ENCODE data around the gene PKN3. TPM values are rescaled to one million over a fixed set of nuclear protein-coding genes. Genes with fewer than 3 reads are reported as not detected.
"Not testable (repeated sequence)": the region's sequence is repeated elsewhere in the genome, so short reads cannot be mapped to it uniquely, and the experiment has no call there.

The PKN3 gene
- total and polyA plus RNA-seq, 4 donors, result 0.61 to 4.2 (median 1.5) TPM

DNA sequence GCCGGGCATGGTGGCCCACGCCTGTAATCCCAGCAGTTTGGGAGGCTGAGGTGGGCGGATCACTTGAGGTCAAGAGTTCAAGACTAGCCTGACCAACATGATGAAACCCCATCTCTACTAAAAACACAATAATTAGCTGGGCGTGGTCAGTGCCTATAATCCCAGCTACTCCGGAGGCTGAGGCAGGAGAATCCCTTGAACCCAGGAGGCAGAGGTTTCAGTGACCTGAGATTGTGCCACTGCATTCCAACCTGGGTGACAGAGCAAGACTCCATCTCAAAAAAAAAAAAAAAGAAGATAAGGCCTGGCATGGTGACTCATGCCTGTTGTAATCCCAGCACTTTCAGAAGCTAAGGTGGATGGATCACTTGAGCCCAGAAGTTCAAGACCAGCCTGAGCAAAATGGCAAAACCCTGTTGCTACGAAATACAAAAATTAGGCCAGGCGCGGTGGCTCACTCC, 35.8 kb upstream of the PKN3 start:
- not testable (repeated sequence) for H3K27ac ChIP-seq (ENCODE audit: low read depth in 1 of 2, low read length in 2 of 2); H3K4me1 ChIP-seq (ENCODE audit: control insufficient read depth in 4 of 4, insufficient read depth in 4 of 4, low read length in 3 of 4); DNase-seq (ENCODE audit: low spot score); H3K36me3 ChIP-seq (ENCODE audit: control insufficient read depth in 4 of 4, insufficient read depth in 3 of 4, low read depth in 1 of 4, low read length in 3 of 4); H3K27me3 ChIP-seq (ENCODE audit: control insufficient read depth in 4 of 4, insufficient read depth in 4 of 4, low read length in 3 of 4); H3K4me3 ChIP-seq (ENCODE audit: low read depth in 1 of 3, low read length in 3 of 3); H3K9me3 ChIP-seq (ENCODE audit: control insufficient read depth in 4 of 4, low read length in 3 of 4); H3K9ac ChIP-seq (ENCODE audit: low read depth in 1 of 2, low read length in 2 of 2)
- 96% methylated on average over 8 of the region's 8 CpGs for WGBS

DNA sequence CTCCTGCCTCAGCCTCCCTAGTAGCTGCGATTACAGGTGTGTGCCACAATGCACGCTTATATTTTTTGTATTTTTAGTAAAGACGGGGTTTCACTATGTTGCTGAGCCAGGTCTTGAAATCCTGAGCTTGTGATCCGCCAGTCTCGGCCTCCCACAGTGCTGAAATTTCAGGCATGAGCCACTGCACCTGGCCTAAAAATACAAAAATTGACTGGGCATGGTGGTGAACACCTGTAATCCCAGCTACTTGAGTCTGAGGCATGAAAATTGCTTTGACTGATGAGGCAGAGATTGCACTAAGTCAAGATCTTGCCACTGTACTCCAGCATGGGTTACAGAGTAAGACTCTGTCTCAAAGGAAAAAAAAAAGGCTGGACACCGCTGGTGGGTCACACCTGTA, 32.5 kb upstream of the PKN3 start:
- Histone ChIP-seq H3K4me1 (ENCODE audit: control insufficient read depth in 4 of 4, insufficient read depth in 4 of 4, low read length in 3 of 4) (no peaks in the 10 kb centered on the region), H3K9ac (ENCODE audit: low read depth in 1 of 2, low read length in 2 of 2) (no peak overlapping the region), H3K36me3 (ENCODE audit: control insufficient read depth in 4 of 4, insufficient read depth in 3 of 4, low read depth in 1 of 4, low read length in 3 of 4) (no peaks in the 10 kb centered on the region)

GRCh38 chr9:128675382-128675781, 26.9 kb upstream of the PKN3 start:
- Histone ChIP-seq H3K9ac (ENCODE audit: low read depth in 1 of 2, low read length in 2 of 2) (no peak overlapping the region), H3K4me1 (ENCODE audit: control insufficient read depth in 4 of 4, insufficient read depth in 4 of 4, low read length in 3 of 4) (peaks cover 0 to 5% (median 0%) of the 10 kb centered on the region in 4 donors), H3K27me3 (ENCODE audit: control insufficient read depth in 4 of 4, insufficient read depth in 4 of 4, low read length in 3 of 4) (no peaks in the 10 kb centered on the region), H3K27ac (ENCODE audit: low read depth in 1 of 2, low read length in 2 of 2) (no peak overlapping the region), H3K4me3 (ENCODE audit: low read depth in 1 of 3, low read length in 3 of 3) (no peak overlapping the region), H3K9me3 (ENCODE audit: control insufficient read depth in 4 of 4, low read length in 3 of 4) (no peaks in the 10 kb centered on the region), H3K36me3 (ENCODE audit: control insufficient read depth in 4 of 4, insufficient read depth in 3 of 4, low read depth in 1 of 4, low read length in 3 of 4) (no peaks in the 10 kb centered on the region)
- no peak for DNase-seq (ENCODE audit: low spot score)
- 98% methylated on average over 4 of the region's 4 CpGs for WGBS
- no peak for TF ChIP-seq RXRA (IDR thresholded peaks at IDR 0.05)
- no peak for TF ChIP-seq ZBTB33 (IDR thresholded peaks at IDR 0.05)
- TF ChIP-seq HNF4G (IDR thresholded peaks at IDR 0.05), result no peak
- no peak for TF ChIP-seq HNF4A (conservative IDR thresholded peaks at IDR 0.05)
- no peak for TF ChIP-seq RAD21 (IDR thresholded peaks at IDR 0.05)
- TF ChIP-seq CTCF (IDR thresholded peaks at IDR 0.05; ENCODE audit: low read depth, low read length, missing input control), result no peak
- TF ChIP-seq, protein P1, sequence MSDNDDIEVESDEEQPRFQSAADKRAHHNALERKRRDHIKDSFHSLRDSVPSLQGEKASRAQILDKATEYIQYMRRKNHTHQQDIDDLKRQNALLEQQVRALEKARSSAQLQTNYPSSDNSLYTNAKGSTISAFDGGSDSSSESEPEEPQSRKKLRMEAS (IDR thresholded peaks at IDR 0.05), result no peak
- TF ChIP-seq YY1 (IDR thresholded peaks at IDR 0.05), result no peak
- TF ChIP-seq SP1 (IDR thresholded peaks at IDR 0.05), result no peak
- no peak for TF ChIP-seq JUND (IDR thresholded peaks at IDR 0.05)
- TF ChIP-seq GABPA (IDR thresholded peaks at IDR 0.05 in 1 of 2, conservative IDR thresholded peaks at IDR 0.05 in 1 of 2), result no peak
- TF ChIP-seq REST (IDR thresholded peaks at IDR 0.05), result no peak
- TF ChIP-seq, protein P2, sequence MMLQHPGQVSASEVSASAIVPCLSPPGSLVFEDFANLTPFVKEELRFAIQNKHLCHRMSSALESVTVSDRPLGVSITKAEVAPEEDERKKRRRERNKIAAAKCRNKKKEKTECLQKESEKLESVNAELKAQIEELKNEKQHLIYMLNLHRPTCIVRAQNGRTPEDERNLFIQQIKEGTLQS (IDR thresholded peaks at IDR 0.05), result no peak

More for the DNA sequence above, 32.5 kb upstream of the PKN3 start:
- TF ChIP-seq HNF4G (IDR thresholded peaks at IDR 0.05), result no peak
- TF ChIP-seq CTCF (IDR thresholded peaks at IDR 0.05; ENCODE audit: low read depth, low read length, missing input control), result no peak
- TF ChIP-seq, protein P2 (IDR thresholded peaks at IDR 0.05), result no peak
- no peak overlapping the region for H3K27ac ChIP-seq (ENCODE audit: low read depth in 1 of 2, low read length in 2 of 2)
- H3K4me3 ChIP-seq (ENCODE audit: low read depth in 1 of 3, low read length in 3 of 3), result no peak overlapping the region
- H3K9me3 ChIP-seq (ENCODE audit: control insufficient read depth in 4 of 4, low read length in 3 of 4), result no peaks in the 10 kb centered on the region
- DNase-seq (ENCODE audit: low spot score), result no peak
- no peaks in the 10 kb centered on the region for H3K27me3 ChIP-seq (ENCODE audit: control insufficient read depth in 4 of 4, insufficient read depth in 4 of 4, low read length in 3 of 4)
- 97% methylated on average over 6 of the region's 6 CpGs for WGBS

Measured in liver (tissue), 9 donors.